Measurements from ENCODE around the gene SLC6A19. TPM values are rescaled to one million over a fixed set of nuclear protein-coding genes. Genes with fewer than 3 reads are reported as not detected.

Gene SLC6A19
- total and polyA plus RNA-seq, 2 of the 13 experiments (the other 11 are each of a cell fraction or from before 2014, with no cell fraction given), result 0.02 TPM; not detected in 1

GRCh38 chr5:1159774-1160406 lies 41.5 kb upstream of the SLC6A19 start:
- DNase-seq (ENCODE audit: low spot score) (no peak), ATAC-seq (no peak), FAIRE-seq (no peak)
- no peak overlapping the region for H2AFZ ChIP-seq (ENCODE audit: low read length)
- H3K4me1 ChIP-seq (ENCODE audit: insufficient read depth, low read length), result peaks cover 68% of the 10 kb centered on the region
- no peaks in the 10 kb centered on the region for H3K36me3 ChIP-seq (replicated peaks in 1 of 2; ENCODE audit: control insufficient read depth in 1 of 2, insufficient read depth in 2 of 2, low read length in 2 of 2)
- 22% methylated on average over 4 of the region's 4 CpGs for WGBS (ENCODE audit: low lambda C conversion rate)
- intact Hi-C loops (cut with micrococcal nuclease; ENCODE audit: unreplicated experiment) (loop anchor here (2.0 kb wide), 2 partner anchors 17 to 53 kb away; no protein-coding TSS in a partner anchor), in situ Hi-C loops (cut with HindIII; ENCODE audit: extremely low pct_ligation_motif_present, low pct_unique_long_range_greater_than_20kb) (loop anchor here (10.0 kb wide), 1 partner anchor 235 kb away; no protein-coding TSS in a partner anchor)
- H3K9me3 ChIP-seq (ENCODE audit: low read length), result no peaks in the 10 kb centered on the region
- H3K27me3 ChIP-seq (ENCODE audit: control insufficient read depth in 1 of 2, insufficient read depth in 2 of 2, low read length in 2 of 2), result peaks cover 10 to 63% of the 10 kb centered on the region in 2 experiments; a peak in 4 of 5 replicates
- no TSS peak for BruUV-seq (replicated peaks)
- H4K20me1 ChIP-seq (ENCODE audit: insufficient read depth, low read length), result no peaks in the 10 kb centered on the region
- no peak overlapping the region for H3K4me2 ChIP-seq (ENCODE audit: low read depth, low read length)
- ChIA-PET CTCF (ENCODE audit: low intra/inter-chr PET ratio, low total read pairs) (no interaction called here), POLR2A (interaction anchor here (3.4 kb wide), 1 partner anchor 53 kb away, joined by 53 read pairs; no protein-coding TSS in a partner anchor)
- no peak overlapping the region for H3K9ac ChIP-seq (ENCODE audit: insufficient read depth, low read depth, low read length)
- H3K27ac ChIP-seq (ENCODE audit: extremely low read length, insufficient read depth, low read length), result no peak overlapping the region
- 0 out of 2 replicates have a peak, but pooled peaks have one; percentile 35 for TF ChIP-seq ZNF652 (CRISPR knock-in tag; IDR thresholded peaks at IDR 0.05; ENCODE audit: borderline replicate concordance, low read depth)
- TF ChIP-seq TP53 (CRISPR knock-in tag; conservative IDR thresholded peaks at IDR 0.05), result no peak
- no peak for TF ChIP-seq PAWR (CRISPR knock-in tag; IDR thresholded peaks at IDR 0.05; ENCODE audit: borderline replicate concordance)
- H3K79me2 ChIP-seq (ENCODE audit: insufficient read depth, low read length), result no peaks in the 10 kb centered on the region
- H3K4me3 ChIP-seq (replicated peaks in 1 of 3; ENCODE audit: insufficient read depth in 1 of 3, low read depth in 2 of 3, low read length in 3 of 3), result no peak overlapping the region

- Histone ChIP-seq H3K27me3 (ENCODE audit: control insufficient read depth in 1 of 2, insufficient read depth in 2 of 2, low read length in 2 of 2) (peaks cover 11 to 59% of the 10 kb centered on the region in 2 experiments; a peak in 4 of 5 replicates), H3K9me3 (ENCODE audit: low read length) (no peaks in the 10 kb centered on the region), H3K79me2 (ENCODE audit: insufficient read depth, low read length) (no peaks in the 10 kb centered on the region), H3K4me2 (ENCODE audit: low read depth, low read length) (peak overlapping the region; percentile 65), H3K27ac (ENCODE audit: extremely low read length, insufficient read depth, low read length) (peak overlapping the region; percentile 28), H4K20me1 (ENCODE audit: insufficient read depth, low read length) (no peaks in the 10 kb centered on the region), H2AFZ (ENCODE audit: low read length) (no peak overlapping the region), H3K4me1 (ENCODE audit: insufficient read depth, low read length) (peaks cover 73% of the 10 kb centered on the region), H3K36me3 (replicated peaks in 1 of 2; ENCODE audit: control insufficient read depth in 1 of 2, insufficient read depth in 2 of 2, low read length in 2 of 2) (no peaks in the 10 kb centered on the region), H3K9ac (ENCODE audit: insufficient read depth, low read depth, low read length) (peak overlapping the region; percentile 59), H3K4me3 (replicated peaks in 1 of 3; ENCODE audit: insufficient read depth in 1 of 3, low read depth in 2 of 3, low read length in 3 of 3) (peak overlapping the region; percentile 16 to 59 (median 18); a peak in 5 of 6 replicates)
- WGBS (ENCODE audit: low lambda C conversion rate), result 17% methylated on average over 5 of the region's 23 CpGs
- no TSS peak for BruUV-seq (replicated peaks)
- FAIRE-seq (peak; percentile 97), ATAC-seq (peak; percentile 91), DNase-seq (ENCODE audit: low spot score) (peak; percentile 94)
- CTCF ChIA-PET (ENCODE audit: low intra/inter-chr PET ratio, low total read pairs), result no interaction called here
- POLR2A ChIA-PET, result interaction anchor here (0.6 to 3.4 kb wide), 16 partner anchors 9 to 394 kb away, joined by 3 to 53 read pairs (median 5); partner anchors contain the start of genes BRD9 and TRIP13
- intact Hi-C loops (cut with micrococcal nuclease; ENCODE audit: unreplicated experiment) (loop anchor here (2.0 kb wide), 2 partner anchors 18 to 54 kb away; no protein-coding TSS in a partner anchor), in situ Hi-C loops (cut with HindIII; ENCODE audit: extremely low pct_ligation_motif_present, low pct_unique_long_range_greater_than_20kb) (loop anchor here (10.0 kb wide), 1 partner anchor 236 kb away; no protein-coding TSS in a partner anchor)
- TF ChIP-seq ZEB1 (IDR thresholded peaks at IDR 0.05; ENCODE audit: insufficient replicate concordance, low read depth) (peak; percentile 12), ELF1 (CRISPR knock-in tag; IDR thresholded peaks at IDR 0.05) (peak; percentile 63; the same call in 1 of the 2 replicates), SMARCC2 (IDR thresholded peaks at IDR 0.05) (no peak), SRSF4 (IDR thresholded peaks at IDR 0.05; ENCODE audit: low read depth, low read length, poor library complexity, severe bottlenecking) (no peak), CHD4 (IDR thresholded peaks at IDR 0.05; ENCODE audit: borderline replicate concordance, low read length) (0 out of 2 replicates have a peak, but pooled peaks have one; percentile 72), NFRKB (IDR thresholded peaks at IDR 0.05) (no peak), ZNF598 (CRISPR knock-in tag; IDR thresholded peaks at IDR 0.05; ENCODE audit: borderline replicate concordance) (peak; percentile 1; the same call in 1 of the 2 replicates), ZNF7 (CRISPR knock-in tag; IDR thresholded peaks at IDR 0.05) (no peak), TFAP4 (IDR thresholded peaks at IDR 0.05; ENCODE audit: borderline replicate concordance, low read depth) (peak; percentile 64; the same call in 1 of the 2 replicates), CHD2 (IDR thresholded peaks at IDR 0.05; ENCODE audit: low read depth, low read length) (0 out of 2 replicates have a peak, but pooled peaks have one; percentile 34), ZNF782 (CRISPR knock-in tag; IDR thresholded peaks at IDR 0.05; ENCODE audit: borderline replicate concordance) (no peak)
Measured at GRCh38 chr5:1161108-1161832, 40.1 kb upstream of the SLC6A19 start.

Data from HepG2 (cell line).